Measurements from ENCODE around the gene BCLAF3.

The BCLAF3 gene

DNA sequence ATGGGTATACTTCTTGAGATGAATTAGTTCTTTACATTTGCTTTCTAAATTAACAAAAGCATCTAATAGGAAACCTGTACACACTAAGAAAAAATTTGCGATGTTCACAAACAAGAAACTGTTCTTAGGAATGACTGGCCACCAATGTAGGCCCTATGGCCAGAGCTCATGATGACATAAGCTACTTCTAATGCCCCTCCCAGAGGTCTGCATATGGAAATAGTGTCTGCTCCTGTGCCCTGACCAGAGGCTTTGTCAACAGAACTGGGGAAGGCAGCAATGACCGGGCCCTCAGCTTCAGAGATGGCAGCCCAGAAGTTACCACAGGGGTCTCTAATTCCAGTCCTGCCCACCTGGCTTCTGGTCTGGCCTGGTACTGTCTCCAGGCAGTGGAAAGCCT lies 15.0 kb upstream of the BCLAF3 start:
- TF ChIP-seq TAF1 (IDR thresholded peaks at IDR 0.05; ENCODE audit: low read depth) (no peak), CEBPB (IDR thresholded peaks at IDR 0.05) (no peak), TEAD4 (IDR thresholded peaks at IDR 0.05) (no peak), FOXM1 (IDR thresholded peaks at IDR 0.05; ENCODE audit: borderline replicate concordance, low read depth) (no peak), RAD21 (IDR thresholded peaks at IDR 0.05; ENCODE audit: low read depth) (no peak), EGR1 (IDR thresholded peaks at IDR 0.05) (no peak), CREB1 (IDR thresholded peaks at IDR 0.05; ENCODE audit: low read depth) (no peak), ZBTB7A (IDR thresholded peaks at IDR 0.05; ENCODE audit: low read depth) (no peak), YY1 (IDR thresholded peaks at IDR 0.05; ENCODE audit: low read depth) (no peak), NFIC (IDR thresholded peaks at IDR 0.05) (no peak), EP300 (IDR thresholded peaks at IDR 0.05; ENCODE audit: borderline replicate concordance) (no peak), TCF12 (IDR thresholded peaks at IDR 0.05; ENCODE audit: low read depth) (no peak)
- TF ChIP-seq, protein P1, sequence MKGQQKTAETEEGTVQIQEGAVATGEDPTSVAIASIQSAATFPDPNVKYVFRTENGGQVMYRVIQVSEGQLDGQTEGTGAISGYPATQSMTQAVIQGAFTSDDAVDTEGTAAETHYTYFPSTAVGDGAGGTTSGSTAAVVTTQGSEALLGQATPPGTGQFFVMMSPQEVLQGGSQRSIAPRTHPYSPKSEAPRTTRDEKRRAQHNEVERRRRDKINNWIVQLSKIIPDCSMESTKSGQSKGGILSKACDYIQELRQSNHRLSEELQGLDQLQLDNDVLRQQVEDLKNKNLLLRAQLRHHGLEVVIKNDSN (IDR thresholded peaks at IDR 0.05) = no peak
- TF ChIP-seq, protein P2, sequence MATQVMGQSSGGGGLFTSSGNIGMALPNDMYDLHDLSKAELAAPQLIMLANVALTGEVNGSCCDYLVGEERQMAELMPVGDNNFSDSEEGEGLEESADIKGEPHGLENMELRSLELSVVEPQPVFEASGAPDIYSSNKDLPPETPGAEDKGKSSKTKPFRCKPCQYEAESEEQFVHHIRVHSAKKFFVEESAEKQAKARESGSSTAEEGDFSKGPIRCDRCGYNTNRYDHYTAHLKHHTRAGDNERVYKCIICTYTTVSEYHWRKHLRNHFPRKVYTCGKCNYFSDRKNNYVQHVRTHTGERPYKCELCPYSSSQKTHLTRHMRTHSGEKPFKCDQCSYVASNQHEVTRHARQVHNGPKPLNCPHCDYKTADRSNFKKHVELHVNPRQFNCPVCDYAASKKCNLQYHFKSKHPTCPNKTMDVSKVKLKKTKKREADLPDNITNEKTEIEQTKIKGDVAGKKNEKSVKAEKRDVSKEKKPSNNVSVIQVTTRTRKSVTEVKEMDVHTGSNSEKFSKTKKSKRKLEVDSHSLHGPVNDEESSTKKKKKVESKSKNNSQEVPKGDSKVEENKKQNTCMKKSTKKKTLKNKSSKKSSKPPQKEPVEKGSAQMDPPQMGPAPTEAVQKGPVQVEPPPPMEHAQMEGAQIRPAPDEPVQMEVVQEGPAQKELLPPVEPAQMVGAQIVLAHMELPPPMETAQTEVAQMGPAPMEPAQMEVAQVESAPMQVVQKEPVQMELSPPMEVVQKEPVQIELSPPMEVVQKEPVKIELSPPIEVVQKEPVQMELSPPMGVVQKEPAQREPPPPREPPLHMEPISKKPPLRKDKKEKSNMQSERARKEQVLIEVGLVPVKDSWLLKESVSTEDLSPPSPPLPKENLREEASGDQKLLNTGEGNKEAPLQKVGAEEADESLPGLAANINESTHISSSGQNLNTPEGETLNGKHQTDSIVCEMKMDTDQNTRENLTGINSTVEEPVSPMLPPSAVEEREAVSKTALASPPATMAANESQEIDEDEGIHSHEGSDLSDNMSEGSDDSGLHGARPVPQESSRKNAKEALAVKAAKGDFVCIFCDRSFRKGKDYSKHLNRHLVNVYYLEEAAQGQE (IDR thresholded peaks at IDR 0.05; ENCODE audit: low read depth) = no peak
- TF ChIP-seq, protein P3, sequence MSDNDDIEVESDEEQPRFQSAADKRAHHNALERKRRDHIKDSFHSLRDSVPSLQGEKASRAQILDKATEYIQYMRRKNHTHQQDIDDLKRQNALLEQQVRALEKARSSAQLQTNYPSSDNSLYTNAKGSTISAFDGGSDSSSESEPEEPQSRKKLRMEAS (IDR thresholded peaks at IDR 0.05) = no peak

DNA sequence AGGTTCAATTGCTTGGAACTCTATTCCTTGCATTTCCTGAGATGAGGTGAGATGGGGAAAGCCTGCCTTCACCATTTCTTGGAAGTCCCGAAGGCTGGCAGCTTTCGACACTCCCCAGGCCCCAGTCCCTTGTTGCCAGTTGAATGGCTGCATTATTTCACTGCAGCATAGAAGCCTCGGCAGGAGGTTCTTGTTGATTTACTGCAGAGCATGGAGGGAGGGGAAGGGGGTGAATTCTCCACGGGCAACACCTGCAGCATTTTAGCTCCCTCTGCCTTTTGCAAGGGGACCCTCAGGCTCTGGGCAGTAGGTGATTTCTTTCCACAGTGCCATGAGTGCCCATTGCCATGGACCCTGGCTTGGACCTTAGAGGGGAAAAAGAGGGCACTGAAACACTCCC lies 10.7 kb upstream of the BCLAF3 start:
- TF ChIP-seq, protein P1 (IDR thresholded peaks at IDR 0.05) = no peak
- TF ChIP-seq CREB1 (IDR thresholded peaks at IDR 0.05; ENCODE audit: low read depth) (no peak), ZBTB7A (IDR thresholded peaks at IDR 0.05; ENCODE audit: low read depth) (no peak), TCF12 (IDR thresholded peaks at IDR 0.05; ENCODE audit: low read depth) (no peak), YY1 (IDR thresholded peaks at IDR 0.05; ENCODE audit: low read depth) (no peak), TEAD4 (IDR thresholded peaks at IDR 0.05) (no peak), EP300 (IDR thresholded peaks at IDR 0.05; ENCODE audit: borderline replicate concordance) (no peak), TAF1 (IDR thresholded peaks at IDR 0.05; ENCODE audit: low read depth) (no peak), NFIC (IDR thresholded peaks at IDR 0.05) (no peak)
- TF ChIP-seq, protein P3 (IDR thresholded peaks at IDR 0.05) = no peak

DNA sequence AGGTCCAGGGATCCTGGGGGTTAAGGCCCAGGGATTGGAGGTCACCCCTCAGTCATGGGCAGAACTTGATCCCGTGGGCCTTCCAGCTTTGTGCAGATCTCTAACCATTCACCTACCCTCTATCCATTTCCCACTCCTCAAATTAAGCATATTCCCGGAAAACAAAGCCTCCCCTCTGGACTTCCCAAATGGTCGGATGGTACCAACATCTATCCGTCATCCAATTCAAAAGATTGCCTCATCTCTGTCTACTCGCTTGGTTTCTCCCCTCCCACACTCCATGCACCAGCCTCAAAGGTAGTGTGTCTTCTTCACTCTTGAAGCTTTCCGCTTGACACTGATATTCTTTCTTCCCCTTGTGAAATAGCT lies 473 bp upstream of the BCLAF3 start:
- TF ChIP-seq CEBPB (IDR thresholded peaks at IDR 0.05) (no peak), ZBTB7A (IDR thresholded peaks at IDR 0.05; ENCODE audit: low read depth) (no peak), EGR1 (IDR thresholded peaks at IDR 0.05) (no peak), FOXM1 (IDR thresholded peaks at IDR 0.05; ENCODE audit: borderline replicate concordance, low read depth) (no peak), YY1 (IDR thresholded peaks at IDR 0.05; ENCODE audit: low read depth) (no peak), TAF1 (IDR thresholded peaks at IDR 0.05; ENCODE audit: low read depth) (no peak), TCF12 (IDR thresholded peaks at IDR 0.05; ENCODE audit: low read depth) (no peak), EP300 (IDR thresholded peaks at IDR 0.05; ENCODE audit: borderline replicate concordance) (no peak), RAD21 (IDR thresholded peaks at IDR 0.05; ENCODE audit: low read depth) (no peak), NFIC (IDR thresholded peaks at IDR 0.05) (no peak)
- TF ChIP-seq, protein P2 (IDR thresholded peaks at IDR 0.05; ENCODE audit: low read depth) = no peak
- TF ChIP-seq, protein P1 (IDR thresholded peaks at IDR 0.05) = no peak

DNA sequence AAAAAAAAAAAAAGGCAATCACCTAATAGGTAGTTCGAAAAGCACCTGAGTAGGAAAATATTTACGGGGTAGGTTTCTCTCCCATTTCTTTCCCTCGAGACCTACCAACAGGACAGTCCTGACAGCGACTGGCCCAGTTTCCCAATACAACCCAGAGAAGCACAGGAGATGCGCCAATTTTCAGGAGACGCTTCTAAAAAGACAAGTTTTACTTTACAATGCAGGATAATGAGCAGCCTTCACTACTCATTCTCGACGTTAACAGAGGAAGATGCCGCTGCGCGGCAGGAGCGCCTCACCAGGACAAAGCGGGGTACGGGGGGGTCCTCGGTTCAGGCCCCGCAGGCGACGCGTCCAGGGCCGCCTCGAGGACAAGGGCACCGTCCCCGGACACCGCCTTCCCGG lies 708 bp downstream of the BCLAF3 start:
- no peak for TF ChIP-seq TAF1 (IDR thresholded peaks at IDR 0.05; ENCODE audit: low read depth)
- no peak for TF ChIP-seq ZBTB7A (IDR thresholded peaks at IDR 0.05; ENCODE audit: low read depth)
- TF ChIP-seq, protein P1 (IDR thresholded peaks at IDR 0.05) = no peak

DNA sequence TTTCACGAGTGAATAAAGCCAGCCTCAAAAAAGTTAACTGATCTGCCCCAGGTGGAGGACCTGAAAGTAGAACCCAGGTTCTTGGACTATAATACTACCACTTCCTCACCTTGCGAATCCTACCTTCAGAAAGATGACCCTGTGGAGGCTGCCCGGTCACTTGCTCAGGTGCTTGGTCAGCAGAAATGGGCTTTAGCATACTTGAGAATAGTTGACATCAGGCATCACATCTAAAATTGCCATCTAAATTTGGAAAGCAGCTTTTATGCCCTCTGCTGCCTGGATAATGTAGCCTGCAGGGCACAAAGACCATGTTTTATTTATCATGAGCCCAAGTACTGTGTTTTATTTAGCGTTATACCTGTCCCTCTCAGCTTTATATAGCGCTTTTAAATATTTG lies 3.0 kb downstream of the BCLAF3 start:
- TF ChIP-seq TAF1 (IDR thresholded peaks at IDR 0.05; ENCODE audit: low read depth) = no peak
- no peak for TF ChIP-seq ZBTB7A (IDR thresholded peaks at IDR 0.05; ENCODE audit: low read depth)
- TF ChIP-seq, protein P1 (IDR thresholded peaks at IDR 0.05) = no peak
- no peak for TF ChIP-seq CEBPB (IDR thresholded peaks at IDR 0.05)
- no peak for TF ChIP-seq EGR1 (IDR thresholded peaks at IDR 0.05)
- TF ChIP-seq YY1 (IDR thresholded peaks at IDR 0.05; ENCODE audit: low read depth) = no peak
- no peak for TF ChIP-seq TCF12 (IDR thresholded peaks at IDR 0.05; ENCODE audit: low read depth)
